ENCODE measurements around the gene TLE1.
"Not testable (repeated sequence)": the region's sequence is repeated elsewhere in the genome, so short reads cannot be mapped to it uniquely, and the experiment has no call there.

TLE1 gene

GRCh38 chr9:81652058-81652687 is 37.2 kb downstream of the TLE1 start:
- no peak for DNase-seq

- no peak for DNase-seq
Measured at GRCh38 chr9:81650586-81651515, 38.5 kb downstream of the TLE1 start.

- DNase-seq = no peak
Measured at GRCh38 chr9:81649475-81650240, 39.7 kb downstream of the TLE1 start.

- DNase-seq = no peak
Measured at GRCh38 chr9:81648891-81649290, 40.5 kb downstream of the TLE1 start.

- no peak for DNase-seq
Measured at GRCh38 chr9:81646337-81646736, 43.0 kb downstream of the TLE1 start.

DNA sequence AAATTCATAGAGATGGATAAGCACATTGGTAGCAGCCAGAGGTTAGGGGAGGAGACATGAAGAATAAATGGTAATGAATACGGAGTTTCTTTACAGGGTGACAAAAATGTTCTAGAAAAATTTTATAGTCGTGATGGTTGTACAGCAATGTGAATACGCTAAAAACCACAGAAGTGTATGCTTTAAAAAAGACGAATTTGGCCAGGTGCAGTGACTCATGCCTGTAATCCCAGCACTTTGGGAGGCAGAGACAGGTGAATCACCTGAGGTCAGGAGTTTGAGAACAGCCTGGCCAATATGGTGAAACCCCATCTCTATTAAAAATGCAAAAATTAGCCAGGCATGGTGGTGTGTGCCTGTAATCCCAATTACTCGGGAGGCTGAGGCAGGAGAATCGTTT is 44.8 kb downstream of the TLE1 start:
- not testable (repeated sequence) for DNase-seq

GRCh38 chr9:81637276-81637675 is 52.1 kb downstream of the TLE1 start:
- DNase-seq = no peak

DNA sequence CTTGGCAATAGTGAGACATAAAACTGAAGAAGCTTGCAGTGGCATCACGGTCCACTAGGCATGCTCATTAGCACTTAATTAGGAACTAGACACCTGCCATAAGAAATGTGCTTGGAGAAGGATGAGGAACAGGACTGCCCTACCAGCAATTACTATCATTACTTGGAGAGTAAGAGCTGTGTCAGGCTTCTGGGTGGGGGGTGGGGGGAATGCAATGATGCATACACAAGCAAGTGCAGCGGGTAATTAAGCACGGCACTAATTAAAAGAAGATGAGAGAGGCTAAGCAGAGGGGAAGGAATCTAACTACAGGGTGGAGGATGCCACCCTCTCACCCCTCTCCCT is 53.1 kb downstream of the TLE1 start:
- DNase-seq = no peak

DNA sequence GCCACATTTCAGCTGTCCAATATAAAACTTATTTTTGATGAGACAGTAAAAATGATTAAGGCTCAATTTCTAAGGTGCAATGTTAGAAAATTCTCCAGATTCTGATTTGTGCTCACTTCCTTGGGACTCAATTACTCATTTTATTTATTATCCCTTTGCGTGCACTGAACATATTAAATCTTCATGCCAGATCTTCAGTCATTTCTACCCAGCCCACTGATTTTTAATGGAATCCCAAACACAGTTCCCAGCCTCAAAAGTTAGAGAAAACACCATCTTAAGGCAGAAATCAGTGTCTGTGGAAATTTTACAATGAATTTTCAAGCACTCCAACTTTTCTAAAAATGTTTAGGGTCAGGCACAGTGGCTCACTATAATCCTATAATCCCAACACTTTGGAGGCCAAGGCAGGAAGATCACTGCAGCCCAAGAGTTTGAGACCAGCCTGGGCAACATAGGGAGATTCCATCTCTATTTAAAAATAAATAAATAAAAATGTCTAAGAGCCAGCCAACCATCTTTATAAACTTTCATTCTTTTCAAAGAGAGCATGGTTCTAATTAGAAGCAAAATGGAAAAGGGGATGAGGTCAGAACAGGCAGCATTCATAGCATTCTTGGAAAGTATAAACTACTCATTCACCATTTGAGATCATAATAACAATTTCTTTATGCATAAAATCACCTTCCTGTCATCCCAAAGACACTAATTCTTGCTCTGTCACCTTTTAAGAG is 53.7 kb downstream of the TLE1 start:
- no peak for DNase-seq

- no peak for DNase-seq
Measured at GRCh38 chr9:81634915-81635516, 54.3 kb downstream of the TLE1 start.

DNA sequence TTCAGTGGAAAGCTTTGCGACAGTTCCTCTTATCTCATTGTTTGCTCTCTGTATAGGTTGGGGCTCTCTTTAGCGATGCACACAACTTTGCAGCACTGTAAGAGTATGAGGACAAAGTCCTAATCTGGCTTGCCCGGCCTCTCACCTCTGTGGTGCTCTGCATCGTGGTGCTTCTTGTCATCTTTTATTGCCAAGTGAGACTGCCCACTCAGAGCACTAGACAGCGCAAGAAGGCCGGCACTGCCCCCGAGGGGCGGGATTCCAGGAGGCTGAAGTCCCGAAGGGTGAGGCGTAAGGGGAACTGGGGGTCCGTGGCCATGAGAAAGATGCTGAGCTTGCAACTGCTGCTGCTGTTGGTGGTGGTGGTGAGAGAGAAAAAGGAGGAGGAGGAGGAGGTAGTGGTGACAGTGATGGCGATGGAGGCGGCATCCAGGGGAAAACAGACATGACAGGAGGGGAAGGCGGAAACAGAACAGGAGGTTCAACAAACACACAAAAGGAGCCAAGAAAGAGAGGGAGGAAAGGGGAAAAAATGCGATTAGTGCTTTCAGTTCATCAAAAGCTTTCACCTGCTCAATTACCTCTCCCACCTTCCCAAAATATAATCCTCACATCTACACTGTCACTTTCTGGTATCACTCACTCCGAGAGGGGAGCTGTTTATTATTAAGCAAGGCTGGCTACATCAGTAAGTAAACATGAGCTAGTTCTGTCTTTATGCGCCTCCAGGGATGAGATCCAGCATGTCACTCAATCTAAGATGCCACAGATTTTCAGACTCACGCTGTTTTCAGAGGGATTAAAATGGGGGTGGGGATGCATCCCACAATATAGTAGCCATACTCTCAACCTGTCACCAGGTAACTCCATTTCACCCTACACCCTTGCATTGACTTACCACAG is 55.1 kb downstream of the TLE1 start:
- no peak for DNase-seq

- no peak for DNase-seq
Measured at GRCh38 chr9:81632599-81632998, 56.7 kb downstream of the TLE1 start.

DNA sequence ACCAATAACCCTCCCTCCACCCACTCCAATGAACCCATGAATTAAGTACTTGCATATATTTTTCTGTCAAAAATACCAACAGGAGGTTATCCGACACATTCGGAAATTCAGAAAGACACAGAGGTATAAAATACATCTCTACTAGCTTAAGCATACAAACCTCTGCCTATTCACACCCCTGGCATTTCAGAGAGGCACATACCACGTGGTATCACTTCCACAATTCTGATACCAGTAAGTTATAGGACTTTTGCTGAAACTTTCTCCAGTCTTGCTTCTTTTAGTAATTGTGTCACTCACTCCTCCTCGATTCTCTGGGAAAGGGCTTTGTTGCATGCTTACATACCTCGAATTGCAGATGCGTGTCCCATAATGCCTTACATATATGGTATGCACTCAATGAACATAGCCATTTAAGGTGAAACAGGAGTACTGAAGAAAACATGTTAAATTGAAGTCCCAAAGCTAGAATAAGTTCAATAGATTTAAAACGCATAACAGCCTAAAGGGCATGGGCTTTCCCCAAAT is 58.1 kb downstream of the TLE1 start:
- DNase-seq = no peak

- DNase-seq = no peak
Measured at GRCh38 chr9:81629440-81629839, 59.9 kb downstream of the TLE1 start.

GRCh38 chr9:81628897-81629296 is 60.5 kb downstream of the TLE1 start:
- DNase-seq = no peak

GRCh38 chr9:81627481-81627880 is 61.9 kb downstream of the TLE1 start:
- no peak for DNase-seq

- DNase-seq = no peak
Measured at GRCh38 chr9:81626511-81626910, 62.8 kb downstream of the TLE1 start.

DNA sequence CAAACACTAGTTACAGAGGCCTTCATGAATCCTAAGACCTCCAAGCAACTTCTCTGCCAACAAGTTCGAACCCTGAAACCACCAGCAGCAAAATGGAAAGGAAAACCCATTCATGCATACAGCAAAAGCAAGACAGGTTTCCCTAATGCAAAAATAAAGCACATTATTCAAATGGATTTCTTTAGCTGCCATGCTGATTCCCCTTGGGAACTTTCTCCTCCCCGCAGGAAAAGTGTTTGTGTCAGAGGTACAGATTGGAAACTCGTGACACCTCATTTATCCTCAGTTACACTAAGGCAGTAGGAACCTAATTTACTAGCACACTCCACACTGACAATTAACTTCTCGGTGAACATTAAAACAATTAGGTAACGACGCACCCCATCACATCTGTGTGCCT is 63.4 kb downstream of the TLE1 start:
- no peak for DNase-seq

GRCh38 chr9:81623778-81624177 is 65.6 kb downstream of the TLE1 start:
- DNase-seq = no peak

DNA sequence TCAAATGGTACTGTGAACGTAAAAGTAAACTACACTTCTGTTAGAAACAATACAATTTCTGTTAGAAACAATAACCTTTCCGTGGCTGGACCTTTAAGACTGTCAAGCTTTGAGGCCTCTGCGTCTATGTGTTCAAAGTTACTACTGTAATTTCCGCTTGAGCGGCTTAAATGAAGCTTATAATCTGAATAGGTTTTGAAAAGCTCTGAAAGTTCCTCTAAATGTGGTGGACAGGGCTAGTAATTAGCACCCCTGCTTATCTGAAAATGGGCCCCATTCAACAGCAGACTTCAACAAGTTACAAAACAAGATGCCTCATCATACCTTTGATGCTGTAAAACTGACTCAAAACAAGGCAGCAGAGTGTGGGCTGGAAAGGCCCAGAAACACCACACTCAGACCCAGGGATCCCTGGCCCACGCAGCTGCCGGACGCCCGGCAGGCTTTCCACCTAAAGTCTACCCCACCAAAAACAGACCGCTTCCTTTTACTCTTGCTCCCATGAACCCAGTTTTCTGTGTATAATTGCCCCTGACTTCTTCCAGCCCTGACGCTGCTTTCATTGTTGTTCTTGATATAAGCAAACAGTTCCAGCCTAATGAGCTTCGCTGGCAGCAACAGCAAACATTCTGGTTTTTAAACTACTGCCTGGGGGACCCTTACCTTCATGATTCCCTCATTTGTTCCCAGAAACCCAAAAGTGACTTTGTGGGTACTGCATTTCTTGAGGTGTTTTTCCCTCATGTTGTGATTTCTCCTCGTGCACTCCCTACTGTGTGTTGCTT is 66.7 kb downstream of the TLE1 start:
- DNase-seq = no peak

Data from DMS79 (cell line).